NCI-H2227 (cell line): ENCODE results near the gene AMER3.
A peak's percentile ranks its signal among the peaks of the same experiment; 100 is the strongest.
"Not testable (repeated sequence)": the region's sequence is repeated elsewhere in the genome, so short reads cannot be mapped to it uniquely, and the experiment has no call there.

Source experiments
- DNase-seq: peaks from one replicate; lab custom pipeline; 2025; ENCODE audit not compliant: unreplicated experiment; lab: John Stamatoyannopoulos, UW

The AMER3 gene, protein sequence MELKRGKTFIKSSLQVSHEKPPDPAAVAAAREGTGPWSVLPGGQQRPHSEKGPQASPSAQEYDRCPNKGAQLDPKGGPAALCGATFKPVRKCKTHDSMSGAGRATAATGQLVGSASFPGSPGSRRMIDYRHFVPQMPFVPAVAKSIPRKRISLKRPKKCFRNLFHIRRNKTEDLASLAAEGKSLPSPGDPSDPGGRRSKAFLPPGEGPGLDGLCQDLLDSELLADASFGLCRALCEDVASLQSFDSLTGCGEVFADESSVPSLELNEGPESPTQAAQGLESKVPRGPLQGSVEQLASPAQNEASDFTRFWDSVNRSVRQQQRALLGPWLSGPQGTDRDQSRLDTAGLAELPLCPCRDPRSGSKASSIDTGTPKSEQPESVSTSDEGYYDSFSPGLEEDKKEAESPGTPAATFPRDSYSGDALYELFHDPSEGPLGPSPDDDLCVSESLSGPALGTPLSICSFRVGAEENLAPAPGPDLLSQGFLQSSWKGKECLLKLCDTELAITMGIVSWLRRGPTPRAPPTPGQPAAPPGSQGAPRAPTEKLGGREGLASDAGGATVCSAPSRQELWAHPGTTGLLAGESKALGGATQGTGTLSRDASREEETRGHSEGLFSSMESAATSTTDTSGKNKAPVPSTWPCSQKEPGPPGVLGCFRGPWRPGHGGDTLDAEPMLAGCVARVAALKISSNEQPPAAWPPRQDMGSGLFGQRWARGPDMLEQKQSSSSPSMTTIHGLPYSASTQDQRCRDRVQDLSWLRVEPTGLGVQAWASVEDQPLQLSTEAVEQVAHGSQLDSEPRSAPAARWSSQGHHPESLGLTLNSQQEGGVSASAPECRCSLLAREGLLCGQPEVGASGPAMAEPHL

DNA sequence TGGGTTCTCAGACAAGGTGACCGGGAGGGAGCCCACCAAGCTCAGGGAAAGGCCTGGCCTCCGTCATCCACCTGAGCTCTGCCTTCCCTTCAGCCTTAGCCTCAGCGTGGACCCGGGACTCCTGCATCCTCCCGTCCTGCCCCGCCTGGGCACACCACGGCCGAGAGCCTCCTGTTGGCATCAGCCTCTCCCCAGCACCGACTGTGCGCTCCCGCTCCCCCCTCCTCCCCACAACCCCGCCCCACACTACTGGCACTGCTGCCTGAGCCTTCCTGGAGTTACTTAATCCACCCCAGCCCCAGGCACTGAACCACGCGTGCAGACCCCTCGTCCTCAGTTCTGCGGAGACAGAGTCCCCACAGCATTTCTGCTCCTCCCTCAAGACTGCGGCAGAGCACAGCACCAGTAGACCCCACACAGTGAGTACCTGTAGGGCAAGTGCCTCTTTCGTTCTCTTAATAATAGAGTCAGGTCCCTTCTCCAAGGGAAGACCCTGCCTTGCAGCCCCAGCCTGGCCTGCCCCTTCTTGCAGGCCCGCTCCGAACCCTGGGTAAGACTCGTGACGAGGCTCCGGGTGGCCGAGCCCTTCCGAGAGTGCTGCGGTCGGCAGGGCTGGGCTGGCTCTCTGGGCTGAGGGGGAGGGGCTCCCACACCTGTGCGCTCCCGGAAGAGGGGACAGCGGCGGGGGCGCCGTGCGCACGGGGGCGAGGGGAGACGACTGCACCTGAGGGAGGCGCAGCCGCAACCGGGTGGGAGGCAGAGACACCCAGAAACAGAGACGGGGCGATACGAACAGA is at the start of gene AMER3:
Gene AMER3 (plus strand): TSS at position 285 of the 797 bp plus-strand sequence. CDS start 6,533 bp downstream, outside the sequence.
- DNase-seq, result peak; percentile 88

DNA sequence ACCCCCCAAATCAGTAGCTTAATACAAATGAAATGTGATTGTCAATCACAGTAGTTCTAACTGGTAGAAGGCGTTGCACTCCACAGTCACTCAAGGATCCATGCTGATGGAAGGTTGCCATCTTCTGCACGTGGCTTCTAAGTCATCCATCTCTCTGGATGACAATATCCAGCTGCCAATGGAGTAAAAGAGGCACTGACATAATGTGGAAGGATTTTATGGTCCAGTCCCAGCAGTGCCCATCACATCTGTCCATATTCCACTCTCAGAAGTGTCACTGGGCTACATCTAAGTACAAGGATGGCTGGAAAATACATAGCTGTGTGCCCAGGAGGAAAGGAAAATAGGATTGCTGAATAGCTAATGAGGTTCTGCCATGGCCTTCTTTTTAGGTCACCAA is 40.5 kb upstream of the AMER3 start:
- DNase-seq, result not testable (repeated sequence)

DNA sequence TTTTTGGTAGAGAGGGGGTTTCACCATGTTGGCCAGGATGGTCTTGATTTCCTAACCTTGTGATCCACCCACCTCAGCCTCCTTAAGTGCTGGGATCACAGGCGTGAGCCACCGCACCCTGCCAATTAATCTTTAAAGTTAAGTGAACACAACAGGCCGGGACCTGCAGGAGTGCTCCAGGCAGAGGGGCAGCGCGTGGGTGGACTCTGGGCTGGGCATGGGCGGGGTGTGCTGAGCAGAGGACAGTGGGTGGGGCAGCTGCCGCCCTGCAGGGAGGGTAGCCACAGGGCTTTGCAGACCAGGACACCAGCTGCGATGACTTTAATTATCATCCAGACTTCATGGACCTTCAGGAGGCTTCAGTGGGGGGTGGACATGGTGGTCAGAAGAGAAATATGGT is 35.3 kb upstream of the AMER3 start:
- DNase-seq, result no peak

DNA sequence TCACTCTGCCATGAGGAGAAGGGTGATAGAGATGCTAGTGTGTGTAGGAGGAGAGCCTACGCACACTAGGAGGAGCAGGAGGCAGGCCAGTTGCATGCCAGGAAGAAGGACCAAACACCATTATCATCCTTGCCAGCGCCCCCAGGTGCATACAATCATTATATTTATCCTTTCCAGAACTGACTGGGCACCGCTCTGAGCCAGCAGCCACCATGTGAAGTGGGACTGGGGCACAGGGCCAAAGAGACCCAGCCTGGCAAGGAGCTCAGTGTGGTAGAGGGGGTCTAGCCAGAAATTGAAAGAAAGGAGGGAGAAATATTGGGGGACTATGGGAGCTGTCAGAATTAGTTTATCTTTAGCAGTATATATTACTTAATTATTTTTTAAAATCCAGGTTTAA is 34.8 kb upstream of the AMER3 start:
- no peak for DNase-seq

DNA sequence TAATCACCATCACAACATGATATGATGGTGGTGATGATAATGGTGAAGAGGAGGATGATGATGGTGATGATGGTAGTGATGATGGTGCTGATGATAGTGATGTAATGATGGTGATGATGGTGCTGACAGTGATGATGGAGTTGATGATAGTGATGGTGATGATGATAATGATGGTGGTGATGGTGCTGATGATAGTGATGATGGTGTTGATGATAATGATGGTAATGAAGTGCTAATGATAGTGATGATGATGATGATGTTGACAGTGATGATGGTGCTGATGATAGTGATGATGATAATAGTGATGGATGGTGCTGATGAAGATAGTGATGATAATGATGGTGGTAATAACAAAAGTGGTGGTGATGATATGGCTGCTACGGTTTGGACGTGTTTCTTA is 30.9 kb upstream of the AMER3 start:
- no peak for DNase-seq

DNA sequence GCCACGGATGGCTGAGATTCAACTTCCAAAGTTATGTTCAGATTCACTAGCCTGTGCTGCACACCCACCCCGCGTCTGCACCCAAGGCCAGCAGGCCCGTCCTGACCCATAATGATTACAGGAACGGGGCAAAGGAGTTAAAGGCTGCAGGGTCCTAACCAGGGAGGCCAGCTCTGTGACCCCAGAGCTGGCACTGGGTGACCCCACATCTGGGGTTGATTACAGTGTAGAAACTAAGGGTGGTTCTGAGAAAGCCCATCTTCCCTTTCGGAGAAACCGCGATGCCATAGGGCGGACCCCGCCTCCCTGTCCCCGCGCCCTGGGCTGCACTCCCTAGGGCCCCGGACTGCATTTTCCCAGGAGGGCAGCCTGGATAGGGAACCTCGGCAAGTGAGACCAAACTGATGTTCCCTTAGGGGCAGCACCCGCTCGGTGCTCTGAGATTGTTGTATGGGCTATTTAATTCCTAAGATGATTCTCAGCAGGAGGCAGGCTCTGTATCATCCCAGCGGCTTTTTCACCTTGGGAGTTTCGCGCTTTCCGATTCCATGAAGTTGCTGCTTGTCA is 28.6 kb upstream of the AMER3 start:
- no peak for DNase-seq

DNA sequence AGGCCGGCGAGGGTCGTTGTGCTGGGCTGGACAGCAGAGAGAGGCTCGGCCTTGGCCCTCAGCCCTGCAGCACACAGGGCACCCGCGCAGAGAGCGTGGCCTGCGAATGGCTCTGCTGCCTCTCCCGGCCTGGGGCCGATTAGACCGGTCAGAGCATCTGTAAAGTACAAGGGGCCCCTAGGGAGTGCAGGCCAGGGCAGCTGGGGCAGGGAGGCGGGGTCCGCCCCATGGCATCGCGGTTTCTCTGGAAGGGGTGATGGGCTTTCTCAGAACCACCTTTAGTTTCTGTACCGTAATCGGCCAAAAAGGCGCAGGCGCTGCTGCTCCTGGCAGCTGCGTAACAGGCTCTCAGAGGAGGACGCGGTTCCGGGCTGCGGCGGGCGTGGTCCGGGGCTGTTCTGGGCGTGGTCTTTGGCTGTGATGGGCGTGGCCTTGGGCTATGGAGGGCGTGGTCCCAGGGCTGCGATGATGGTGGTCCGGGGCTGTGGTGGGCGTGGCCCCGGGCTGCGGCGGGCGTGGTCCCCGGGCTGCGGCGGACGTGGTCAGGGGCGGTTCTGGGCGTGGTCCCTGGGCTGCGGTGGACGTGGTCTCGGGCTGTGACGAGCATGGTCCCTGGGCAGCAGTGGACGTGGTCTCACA is 27.9 kb upstream of the AMER3 start:
- DNase-seq, result peak; percentile 98

DNA sequence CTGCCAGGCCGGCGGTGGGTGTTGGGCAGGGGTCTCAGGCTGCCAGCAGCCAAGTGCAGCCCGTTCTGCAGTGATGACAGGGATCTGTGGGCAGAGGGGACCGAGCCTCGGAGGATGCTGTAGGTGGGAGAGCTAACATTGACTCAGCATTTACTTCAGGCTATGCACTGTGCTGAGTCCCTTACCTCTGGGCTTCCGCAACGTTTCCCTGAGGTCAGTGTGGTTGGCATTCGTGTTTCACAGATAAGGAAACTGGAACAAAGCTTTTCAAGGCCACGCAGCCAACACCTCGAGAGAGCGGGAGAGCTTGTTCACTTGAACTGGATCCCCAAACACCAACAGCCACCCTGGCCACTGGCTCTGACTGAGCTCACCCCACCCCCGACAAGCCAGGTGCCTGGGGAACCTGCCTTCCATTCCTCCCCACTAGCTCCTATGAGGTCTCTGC is 27.3 kb upstream of the AMER3 start:
- DNase-seq, result peak; percentile 69

DNA sequence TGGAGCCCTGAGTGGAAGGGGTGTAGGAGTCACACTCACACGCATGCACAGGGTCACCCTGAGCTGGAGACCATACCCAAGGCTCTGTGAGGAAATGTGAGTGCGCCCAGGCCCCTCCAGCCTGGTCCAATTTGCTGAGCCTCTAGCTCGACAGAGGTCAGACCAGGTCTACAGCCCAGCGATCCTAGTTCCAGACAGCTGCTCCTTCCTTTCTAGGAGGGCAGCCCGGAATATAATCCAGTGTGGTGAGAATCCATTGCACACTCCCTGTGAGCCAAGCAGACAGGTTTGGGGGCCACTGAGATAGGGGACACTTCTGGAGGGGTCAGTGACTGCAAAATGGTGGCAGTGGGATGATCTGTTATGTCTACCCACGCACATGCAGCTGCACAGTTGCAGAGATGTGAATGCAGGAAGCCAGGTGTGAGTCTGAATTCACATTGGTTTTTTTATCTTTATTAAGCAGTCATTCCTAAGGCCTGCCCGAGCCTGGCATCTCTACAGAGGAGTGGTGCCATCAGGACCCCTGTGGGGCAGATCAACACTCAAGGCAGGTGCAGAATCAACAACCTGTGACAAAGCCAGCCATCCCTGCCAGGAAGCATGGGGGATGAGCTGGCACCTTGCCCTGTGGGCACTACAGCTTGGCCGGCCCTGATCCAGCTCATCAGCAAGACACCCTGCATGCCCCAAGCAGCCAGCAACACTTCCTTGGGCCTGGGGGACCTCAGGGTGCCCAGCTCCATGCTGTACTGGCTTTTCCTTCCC is 26.6 kb upstream of the AMER3 start, which contains the start of gene GPR148:
Gene GPR148 (plus strand): TSS at position 522 of the 768 bp plus-strand sequence. CDS start 82 bp downstream, at position 604.
- DNase-seq, result no peak

DNA sequence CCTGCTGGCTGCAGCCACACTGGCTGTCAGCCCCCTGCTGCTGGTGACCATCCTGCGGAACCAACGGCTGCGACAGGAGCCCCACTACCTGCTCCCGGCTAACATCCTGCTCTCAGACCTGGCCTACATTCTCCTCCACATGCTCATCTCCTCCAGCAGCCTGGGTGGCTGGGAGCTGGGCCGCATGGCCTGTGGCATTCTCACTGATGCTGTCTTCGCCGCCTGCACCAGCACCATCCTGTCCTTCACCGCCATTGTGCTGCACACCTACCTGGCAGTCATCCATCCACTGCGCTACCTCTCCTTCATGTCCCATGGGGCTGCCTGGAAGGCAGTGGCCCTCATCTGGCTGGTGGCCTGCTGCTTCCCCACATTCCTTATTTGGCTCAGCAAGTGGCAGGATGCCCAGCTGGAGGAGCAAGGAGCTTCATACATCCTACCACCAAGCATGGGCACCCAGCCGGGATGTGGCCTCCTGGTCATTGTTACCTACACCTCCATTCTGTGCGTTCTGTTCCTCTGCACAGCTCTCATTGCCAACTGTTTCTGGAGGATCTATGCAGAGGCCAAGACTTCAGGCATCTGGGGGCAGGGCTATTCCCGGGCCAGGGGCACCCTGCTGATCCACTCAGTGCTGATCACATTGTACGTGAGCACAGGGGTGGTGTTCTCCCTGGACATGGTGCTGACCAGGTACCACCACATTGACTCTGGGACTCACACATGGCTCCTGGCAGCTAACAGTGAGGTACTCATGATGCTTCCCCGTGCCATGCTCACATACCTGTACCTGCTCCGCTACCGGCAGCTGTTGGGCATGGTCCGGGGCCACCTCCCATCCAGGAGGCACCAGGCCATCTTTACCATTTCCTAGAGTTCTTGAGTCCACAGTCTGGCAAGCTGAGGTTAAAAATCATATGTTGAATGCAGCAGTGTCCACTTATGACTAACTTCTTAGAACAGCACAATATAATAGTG is 25.7 kb upstream of the AMER3 start:
- no peak for DNase-seq

DNA sequence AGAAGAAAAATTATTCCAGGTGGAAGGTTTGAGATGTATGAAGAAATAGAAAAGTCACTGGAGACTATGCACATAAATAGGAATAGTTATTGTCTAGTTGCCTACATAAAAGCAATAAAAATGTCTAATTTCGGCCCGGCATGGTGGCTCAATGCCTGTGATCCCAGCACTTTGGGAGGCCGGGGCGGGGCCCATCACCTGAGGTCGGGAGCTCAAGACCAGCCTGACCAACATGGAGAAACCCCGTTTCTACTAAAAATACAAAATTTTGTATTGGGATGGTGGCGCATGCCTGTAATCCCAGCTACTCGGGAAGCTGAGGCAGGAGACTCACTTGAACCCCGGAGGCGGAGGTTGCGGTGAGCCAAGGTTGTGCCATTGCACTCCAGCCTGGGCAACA is 23.1 kb upstream of the AMER3 start:
- not testable (repeated sequence) for DNase-seq

DNA sequence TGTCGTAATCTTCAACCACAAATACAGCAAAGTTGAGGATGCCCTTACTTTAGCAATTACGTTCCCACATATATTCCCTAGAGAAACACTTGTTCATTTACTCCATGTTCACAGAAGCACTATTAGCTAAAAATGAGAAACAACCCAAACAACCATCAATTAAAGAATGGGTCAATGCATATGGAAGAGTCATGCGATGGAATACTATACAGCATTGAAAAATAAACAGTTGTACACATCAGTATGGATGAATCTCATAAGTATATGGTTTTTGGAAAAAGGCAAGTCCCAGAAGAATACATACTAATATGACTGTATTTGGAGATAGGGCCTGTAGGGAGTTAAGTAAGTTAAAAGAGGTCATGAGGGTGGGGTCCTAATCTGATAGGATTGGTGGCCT is 20.1 kb upstream of the AMER3 start:
- no peak for DNase-seq

DNA sequence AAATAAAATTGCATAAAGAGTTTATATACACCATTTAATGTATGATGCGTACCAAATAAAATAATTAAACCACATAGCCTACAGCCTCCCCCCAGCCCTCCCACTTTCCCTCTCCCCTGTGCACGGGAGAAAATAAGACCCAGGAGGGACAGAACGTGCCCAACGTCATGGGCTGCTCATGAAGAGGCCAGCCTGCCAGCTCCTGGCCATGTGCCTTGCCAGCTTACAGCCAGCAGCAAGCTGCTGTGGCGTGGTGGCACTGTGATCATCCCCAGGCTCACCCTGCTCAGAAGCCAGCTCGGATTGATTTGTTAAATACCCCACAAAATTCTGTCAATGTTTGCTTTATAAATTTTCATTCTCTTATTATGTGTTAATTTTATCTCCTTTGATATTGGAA is 18.9 kb upstream of the AMER3 start:
- no peak for DNase-seq

DNA sequence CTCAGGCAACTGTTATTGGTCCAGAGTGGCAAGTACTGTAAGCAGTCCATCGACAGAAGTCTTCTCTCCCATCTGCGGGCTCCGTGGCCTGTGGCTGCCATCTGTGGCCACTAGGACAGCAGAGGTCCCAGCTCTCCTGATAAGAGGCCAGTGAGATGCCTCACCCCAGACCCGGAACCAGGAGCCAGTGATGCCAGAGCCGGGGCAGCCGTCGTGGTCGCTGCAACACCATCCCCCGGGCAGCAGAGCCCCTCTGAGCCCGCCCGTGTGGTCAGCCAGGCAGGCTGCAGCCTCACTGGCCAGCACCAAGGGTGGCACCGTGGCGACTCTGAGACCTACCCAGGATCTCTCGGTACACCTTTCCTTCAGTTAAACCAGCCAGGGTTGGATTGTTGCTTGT is 17.7 kb upstream of the AMER3 start:
- no peak for DNase-seq

DNA sequence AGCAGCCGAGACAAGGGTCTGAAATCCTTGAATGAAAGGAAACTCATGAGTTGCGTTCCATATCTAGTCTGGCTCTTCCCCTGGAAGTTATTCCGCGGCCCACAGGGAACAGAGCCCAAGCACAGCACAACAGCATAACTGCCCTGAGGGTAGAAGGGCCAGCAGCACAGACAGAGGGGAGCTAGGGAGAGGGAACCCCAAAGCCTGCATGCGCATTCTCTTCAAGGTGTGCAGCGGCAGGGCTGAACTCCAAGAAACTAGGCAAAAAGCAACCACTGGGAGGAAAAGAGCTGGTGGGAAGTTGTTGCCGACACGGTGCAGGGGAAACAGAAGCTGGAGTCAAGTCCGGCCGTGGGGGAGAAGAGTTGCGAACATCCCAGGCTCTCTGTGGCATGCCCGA is 14.7 kb upstream of the AMER3 start:
- no peak for DNase-seq

DNA sequence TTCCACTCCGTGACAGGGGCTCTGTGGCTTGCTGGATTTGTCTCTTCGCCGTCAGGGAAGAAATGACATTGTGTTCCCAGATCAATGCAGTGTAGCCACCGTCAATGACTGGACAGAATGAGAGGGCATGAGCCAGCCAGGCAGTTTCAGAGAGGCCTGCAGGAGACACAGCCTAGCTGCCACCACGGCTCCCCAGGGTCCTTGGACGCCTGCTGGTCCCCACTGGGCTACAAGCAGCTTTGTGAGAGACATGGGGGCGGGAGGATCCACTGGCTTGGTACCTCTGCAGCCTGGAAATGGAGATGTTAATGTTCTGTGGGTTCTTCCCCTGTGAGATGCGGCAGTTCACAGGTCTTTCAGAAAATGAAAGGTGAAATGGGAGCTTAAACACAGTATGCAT is 12.1 kb upstream of the AMER3 start:
- no peak for DNase-seq

DNA sequence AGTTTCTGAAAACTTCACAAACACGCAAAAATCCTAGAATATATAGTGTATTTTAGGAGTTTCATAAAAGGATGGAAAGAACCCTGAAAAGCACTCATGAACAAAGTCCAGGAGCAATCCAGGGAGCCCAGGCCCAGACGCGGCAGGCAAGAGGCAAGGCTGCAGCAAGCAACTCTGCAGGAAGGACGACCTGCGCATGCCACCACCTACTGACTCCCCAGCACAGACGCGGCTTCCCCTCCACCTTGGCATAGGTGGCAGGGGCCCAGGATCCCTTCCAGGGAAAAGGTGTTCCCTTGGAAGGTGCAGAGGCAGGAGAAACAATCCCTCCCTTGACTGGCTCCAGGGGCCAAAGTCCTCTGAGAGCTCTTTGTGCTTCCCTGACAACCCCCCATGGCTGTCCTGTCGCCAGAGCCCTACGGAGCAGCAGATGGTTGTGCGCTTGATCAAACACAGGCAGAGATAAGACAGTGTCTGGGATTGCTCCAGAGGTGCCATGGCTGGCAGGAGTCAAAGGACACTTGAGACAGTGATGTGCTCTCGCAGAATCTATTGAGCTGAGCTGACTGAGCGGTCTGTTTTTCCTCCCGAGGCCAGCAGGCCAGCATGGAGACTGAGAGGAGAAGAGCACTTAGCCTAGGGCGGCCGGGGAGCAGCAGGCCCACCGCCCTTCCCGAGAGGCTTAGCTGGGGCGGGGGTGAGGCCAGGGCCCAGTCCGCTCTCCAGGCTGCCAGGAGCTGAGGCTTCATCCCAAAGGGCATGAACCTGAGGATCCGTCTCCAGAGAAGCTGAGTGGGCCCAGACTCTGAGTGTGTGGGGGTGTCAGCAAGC is 10.8 kb upstream of the AMER3 start:
- no peak for DNase-seq

DNA sequence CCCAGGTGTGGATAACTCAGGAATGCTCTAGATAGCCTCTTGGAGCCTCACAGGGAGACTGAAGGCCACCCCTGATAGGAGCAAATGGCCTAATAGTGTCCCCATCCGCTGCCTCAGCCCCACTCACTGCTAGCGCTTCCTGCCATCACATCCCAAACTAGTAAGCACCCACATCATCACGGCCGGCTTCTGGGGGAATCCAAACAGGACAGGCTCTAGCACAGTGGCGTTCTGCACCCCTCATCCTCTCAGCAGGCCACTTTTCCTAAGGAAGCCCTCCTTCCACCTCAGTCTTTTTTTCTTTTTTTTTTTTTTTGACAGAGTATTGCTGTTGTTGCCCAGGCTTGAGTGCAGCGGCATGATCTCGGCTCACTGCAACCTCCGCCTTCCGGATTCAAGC is 6.3 kb upstream of the AMER3 start:
- DNase-seq, result no peak
